ENCODE measurements around the gene MTERF2. TPM values are rescaled to one million over a fixed set of nuclear protein-coding genes. Genes with fewer than 3 reads are reported as not detected.

MTERF2 gene
- total RNA-seq, 4 donors from 2014 or later: 15.8 to 20.9 (median 19.3) TPM

DNA sequence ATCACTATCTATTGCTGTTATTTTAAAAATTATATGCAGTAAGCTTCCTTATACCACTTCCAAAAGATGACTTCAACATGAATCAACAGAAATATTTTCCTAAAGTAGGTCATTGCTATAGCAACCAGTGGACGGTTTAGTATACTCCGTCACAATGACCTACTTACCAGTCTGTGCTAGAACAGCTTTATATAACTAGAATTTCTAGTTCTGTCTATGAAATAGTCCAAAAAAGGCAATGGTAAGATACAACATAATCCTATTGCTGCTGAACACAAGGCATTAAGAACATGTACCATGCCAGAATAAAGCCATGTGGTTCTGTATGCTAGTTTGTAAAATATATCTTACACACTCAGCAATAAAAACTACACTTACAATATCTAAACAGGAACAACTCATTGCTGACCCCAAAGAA, 40.7 kb upstream of the MTERF2 start:
- TF ChIP-seq CTCF (IDR thresholded peaks at IDR 0.05; ENCODE audit: low read depth): no peak

GRCh38 chr12:107026806-107027635, 40.1 kb upstream of the MTERF2 start:
- TF ChIP-seq CTCF (IDR thresholded peaks at IDR 0.05; ENCODE audit: low read depth): no peak

DNA sequence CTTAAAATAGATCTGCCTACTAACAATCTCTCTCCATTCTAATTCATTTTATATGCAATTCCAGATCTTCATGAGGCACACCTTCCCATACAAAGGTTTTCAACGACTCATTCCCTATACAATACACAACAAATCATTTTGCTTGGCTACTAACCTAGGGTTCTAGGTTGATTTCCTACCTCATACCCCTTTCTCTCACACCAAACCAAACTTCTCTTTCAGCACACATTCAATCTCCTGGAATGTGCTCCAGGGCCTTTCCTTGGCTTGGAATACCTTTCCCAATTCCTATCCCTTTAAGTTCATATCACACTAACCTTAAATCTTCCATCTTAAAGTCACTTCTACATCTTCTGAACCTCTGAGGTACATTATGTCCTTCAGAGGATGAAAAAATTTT, 38.7 kb upstream of the MTERF2 start:
- TF ChIP-seq CTCF (IDR thresholded peaks at IDR 0.05; ENCODE audit: low read depth): no peak

GRCh38 chr12:107019546-107019945, 32.6 kb upstream of the MTERF2 start:
- TF ChIP-seq CTCF (IDR thresholded peaks at IDR 0.05; ENCODE audit: low read depth): no peak

GRCh38 chr12:107017042-107017441, 30.1 kb upstream of the MTERF2 start:
- no peak for TF ChIP-seq CTCF (IDR thresholded peaks at IDR 0.05; ENCODE audit: low read depth)

- TF ChIP-seq CTCF (IDR thresholded peaks at IDR 0.05; ENCODE audit: low read depth): no peak
Observed at GRCh38 chr12:107014055-107014454, 27.1 kb upstream of the MTERF2 start.

DNA sequence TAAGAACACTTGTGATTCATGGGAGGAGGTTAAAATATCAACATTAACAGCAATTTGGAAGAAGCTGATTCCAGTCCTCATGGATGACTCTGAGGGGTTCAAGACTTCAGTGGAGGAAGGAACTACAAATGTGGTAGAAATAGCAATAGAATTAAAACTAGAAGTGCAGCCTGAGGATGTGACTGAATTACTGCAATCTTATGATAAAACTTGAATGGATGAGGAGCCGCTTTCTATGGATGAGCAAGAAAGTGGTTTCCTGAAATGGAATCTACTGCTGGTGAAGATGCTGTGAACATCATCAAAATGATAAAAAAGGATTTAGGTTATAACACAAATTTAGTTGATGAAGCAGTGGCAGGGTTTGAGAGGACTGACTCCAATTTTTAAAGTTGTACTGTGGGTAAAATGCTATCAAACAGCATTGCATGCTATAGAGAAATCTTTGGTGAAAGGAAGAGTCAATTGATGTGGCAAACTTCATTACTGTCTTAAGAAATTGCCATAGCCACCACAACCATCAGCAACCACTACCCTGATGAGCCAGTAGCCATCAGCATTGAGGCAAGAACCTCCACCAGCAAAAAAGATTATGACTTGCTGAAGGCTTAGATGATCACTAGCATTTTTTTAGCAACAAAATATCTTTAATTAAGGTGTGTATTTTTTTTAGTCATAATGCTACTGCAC, 25.9 kb upstream of the MTERF2 start:
- no peak for TF ChIP-seq CTCF (IDR thresholded peaks at IDR 0.05; ENCODE audit: low read depth)
